Esophagus squamous epithelium (tissue), 5 donors: ENCODE measurements around the gene SLC10A7. TPM values are rescaled to one million over a fixed set of nuclear protein-coding genes. Genes with fewer than 3 reads are reported as not detected.

ENCODE experiments used
- DNase-seq: peaks from one replicate; lab custom pipeline; 2025; lab: John Stamatoyannopoulos, UW
- H3K27ac ChIP-seq, 4 donors: fragments of 200-600 bp; sonication (generic); one replicate each; pipeline ENCODE4 v1.5.1; 2016 to 2019; ENCODE audit warnings: mild to moderate bottlenecking in 1 of 4
- H3K27me3 ChIP-seq, 4 donors: fragments of 200-600 bp; sonication (generic); 1 replicate in 3 of 4; 2 replicates in 1 of 4; pipeline versions ENCODE4 v1.5.1 to v1.6.0; 2017 to 2021; ENCODE audit warnings: antibody characterized with exemption in 1 of 4
- H3K36me3 ChIP-seq, 3 donors: fragments of 200-600 bp; sonication (generic); one replicate each; pipeline ENCODE4 v1.5.1; 2016 to 2019
- H3K4me1 ChIP-seq, 3 donors: fragments of 200-600 bp; sonication (generic); one replicate each; pipeline ENCODE4 v1.5.1; 2017 to 2019
- H3K4me3 ChIP-seq, 4 donors: fragments of 200-600 bp; sonication (generic); 1 replicate in 3 of 4; 2 replicates in 1 of 4; pipeline ENCODE4 v1.5.1; 2016 to 2019; ENCODE audit warnings: mild to moderate bottlenecking in 2 of 4, moderate library complexity in 1 of 4
- H3K9me3 ChIP-seq, 3 donors: fragments of 200-600 bp; sonication (generic); one replicate each; pipeline ENCODE4 v1.5.1; 2016 to 2019
- POLR2A ChIP-seq, 4 donors: fragments of 450-650 bp; IDR thresholded peaks; one replicate each; pipeline ENCODE4 v1.6.1; 2017; ENCODE audit warnings: antibody characterized with exemption in 4 of 4, mild to moderate bottlenecking in 4 of 4, moderate library complexity in 3 of 4
- WGBS, 2 donors: methylation state at CpG; one replicate each; pipeline ENCODE4 v1.1.5; 2018; 5-methylcytosine and 5-hydroxymethylcytosine counted together
- intact Hi-C: fragments of 100-400 bp; cut with DNase I; formaldehyde crosslinking; loops from one replicate; pipeline ENCODE4 v1.15.0; 2022
- total RNA-seq, 4 donors: library from RNA; depleted of rRNA; stranded (reverse); fragments of >200 nt; gene quantifications; one replicate each; pipeline ENCODE4 v1.1.0, GENCODE V29; 2016
- TF ChIP-seq, protein P1 (sequence below), 6 experiments: fragments of 450-650 bp in 4 of 6; fragments of 200-600 bp in 2 of 6; sonication (generic) in 2 of 6; IDR thresholded peaks; one replicate each; pipeline ENCODE4 v1.5.1; 2016 to 2019; ENCODE audit warnings: antibody characterized with exemption in 6 of 6, mild to moderate bottlenecking in 4 of 6, moderate library complexity in 4 of 6
- donor health status: DM: yes; HTN: yes; CAD: no.

Gene SLC10A7
- total RNA-seq, 4 donors from 2014 or later = 9.7 to 23.5 (median 13.5) TPM

- no peak for DNase-seq
- no peak for TF ChIP-seq POLR2A (IDR thresholded peaks at IDR 0.05)
- TF ChIP-seq, protein P1, sequence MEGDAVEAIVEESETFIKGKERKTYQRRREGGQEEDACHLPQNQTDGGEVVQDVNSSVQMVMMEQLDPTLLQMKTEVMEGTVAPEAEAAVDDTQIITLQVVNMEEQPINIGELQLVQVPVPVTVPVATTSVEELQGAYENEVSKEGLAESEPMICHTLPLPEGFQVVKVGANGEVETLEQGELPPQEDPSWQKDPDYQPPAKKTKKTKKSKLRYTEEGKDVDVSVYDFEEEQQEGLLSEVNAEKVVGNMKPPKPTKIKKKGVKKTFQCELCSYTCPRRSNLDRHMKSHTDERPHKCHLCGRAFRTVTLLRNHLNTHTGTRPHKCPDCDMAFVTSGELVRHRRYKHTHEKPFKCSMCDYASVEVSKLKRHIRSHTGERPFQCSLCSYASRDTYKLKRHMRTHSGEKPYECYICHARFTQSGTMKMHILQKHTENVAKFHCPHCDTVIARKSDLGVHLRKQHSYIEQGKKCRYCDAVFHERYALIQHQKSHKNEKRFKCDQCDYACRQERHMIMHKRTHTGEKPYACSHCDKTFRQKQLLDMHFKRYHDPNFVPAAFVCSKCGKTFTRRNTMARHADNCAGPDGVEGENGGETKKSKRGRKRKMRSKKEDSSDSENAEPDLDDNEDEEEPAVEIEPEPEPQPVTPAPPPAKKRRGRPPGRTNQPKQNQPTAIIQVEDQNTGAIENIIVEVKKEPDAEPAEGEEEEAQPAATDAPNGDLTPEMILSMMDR (IDR thresholded peaks at IDR 0.05) = no peak
- no peak overlapping the region for H3K27ac ChIP-seq
- no peaks in the 10 kb centered on the region for H3K27me3 ChIP-seq
- H3K9me3 ChIP-seq = no peaks in the 10 kb centered on the region
- no peaks in the 10 kb centered on the region for H3K36me3 ChIP-seq
- intact Hi-C loops = no loop called here
- H3K4me1 ChIP-seq = peaks cover 0 to 5% (median 4%) of the 10 kb centered on the region in 3 donors
- 71 to 84% methylated on average over 4 of the region's 4 CpGs for WGBS, 2 donors
- H3K4me3 ChIP-seq = no peak overlapping the region
Observed at GRCh38 chr4:146439999-146440398, 81.7 kb downstream of the SLC10A7 start.

GRCh38 chr4:146439437-146439836 is 82.3 kb downstream of the SLC10A7 start:
- no peak for TF ChIP-seq POLR2A (IDR thresholded peaks at IDR 0.05)
- TF ChIP-seq, protein P1 (IDR thresholded peaks at IDR 0.05) = no peak
- Histone ChIP-seq H3K27ac (no peak overlapping the region), H3K27me3 (no peaks in the 10 kb centered on the region), H3K4me3 (no peak overlapping the region), H3K36me3 (no peaks in the 10 kb centered on the region), H3K9me3 (no peaks in the 10 kb centered on the region), H3K4me1 (peaks cover 0 to 5% (median 4%) of the 10 kb centered on the region in 3 donors)
- intact Hi-C loops = no loop called here
- no peak for DNase-seq
- 96 to 100% methylated on average over 1 of the region's 1 CpG for WGBS, 2 donors

DNA sequence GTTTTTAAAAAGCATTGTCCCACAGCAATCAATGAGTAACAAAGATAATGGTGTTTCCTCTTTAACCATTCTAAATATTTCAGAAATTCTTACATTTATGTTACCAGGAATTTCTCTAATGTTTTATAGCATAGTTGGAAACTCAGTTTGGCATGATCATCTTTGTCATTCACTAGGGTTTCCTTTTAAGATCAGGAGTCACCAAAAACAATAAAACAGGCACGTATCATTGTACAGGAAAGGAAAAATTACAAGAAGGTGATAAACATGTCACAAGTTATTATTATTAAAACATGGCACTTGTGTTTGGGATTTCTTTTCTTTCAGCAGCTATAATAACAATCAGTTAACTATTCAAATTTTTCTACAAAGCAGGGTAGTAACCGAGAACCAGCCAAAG is 84.0 kb downstream of the SLC10A7 start:
- TF ChIP-seq, protein P1 (IDR thresholded peaks at IDR 0.05) = no peak
- TF ChIP-seq POLR2A (IDR thresholded peaks at IDR 0.05) = no peak
- WGBS, 2 donors = 31 to 64% methylated on average over 2 of the region's 2 CpGs
- Histone ChIP-seq H3K4me1 (peaks cover 0 to 5% (median 0%) of the 10 kb centered on the region in 3 donors), H3K9me3 (no peaks in the 10 kb centered on the region), H3K36me3 (no peaks in the 10 kb centered on the region), H3K4me3 (no peak overlapping the region), H3K27me3 (no peaks in the 10 kb centered on the region), H3K27ac (no peak overlapping the region)
- DNase-seq = no peak
- intact Hi-C loops = no loop called here

- TF ChIP-seq POLR2A (IDR thresholded peaks at IDR 0.05) = no peak
- TF ChIP-seq, protein P1 (IDR thresholded peaks at IDR 0.05) = no peak
Observed at GRCh38 chr4:146436423-146437162, 85.1 kb downstream of the SLC10A7 start.

DNA sequence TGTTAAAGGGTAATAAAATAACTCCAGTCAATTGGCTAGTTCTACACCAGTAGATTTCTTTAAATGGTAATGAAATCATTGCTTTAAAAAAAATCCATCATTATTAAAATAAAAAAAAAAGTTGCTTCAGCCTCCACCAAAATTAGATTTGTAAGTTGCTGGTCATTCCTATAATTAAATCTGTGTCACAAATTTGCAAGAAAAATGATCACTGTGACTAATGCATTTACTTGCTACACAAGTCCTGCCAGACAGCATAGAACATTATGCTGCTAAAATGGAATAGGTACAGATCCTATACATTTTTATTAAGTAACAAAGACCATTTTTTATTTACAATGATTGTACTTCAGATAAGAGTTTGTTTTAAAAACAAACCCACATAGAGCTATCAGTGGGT is 85.8 kb downstream of the SLC10A7 start:
- Histone ChIP-seq H3K27me3 (no peaks in the 10 kb centered on the region), H3K36me3 (no peaks in the 10 kb centered on the region), H3K9me3 (no peaks in the 10 kb centered on the region), H3K4me1 (peaks cover 0 to 5% (median 0%) of the 10 kb centered on the region in 3 donors), H3K4me3 (no peak overlapping the region), H3K27ac (no peak overlapping the region)
- no peak for TF ChIP-seq POLR2A (IDR thresholded peaks at IDR 0.05)
- TF ChIP-seq, protein P1 (IDR thresholded peaks at IDR 0.05) = no peak
- DNase-seq = no peak
- intact Hi-C loops = no loop called here

More at GRCh38 chr4:146436423-146437162, 85.1 kb downstream of the SLC10A7 start:
- Histone ChIP-seq H3K4me3 (no peak overlapping the region), H3K27ac (no peak overlapping the region), H3K27me3 (no peaks in the 10 kb centered on the region), H3K4me1 (peaks cover 0 to 5% (median 0%) of the 10 kb centered on the region in 3 donors), H3K9me3 (no peaks in the 10 kb centered on the region), H3K36me3 (no peaks in the 10 kb centered on the region)
- DNase-seq = no peak
- 85 to 88% methylated on average over 4 of the region's 4 CpGs for WGBS, 2 donors
- intact Hi-C loops = no loop called here
